ENCODE data around the gene SCAPER.

- TF ChIP-seq CTCF (conservative IDR thresholded peaks at IDR 0.05; ENCODE audit: low read length) (no peak), EZH2phosphoT487 (IDR thresholded peaks at IDR 0.05; ENCODE audit: borderline replicate concordance, low read depth, low read length) (no peak)
Observed at GRCh38 chr15:76714950-76715349, 190.2 kb downstream of the SCAPER start.

Measured in OCI-LY7 (cell line).